OCI-LY7 (cell line): ENCODE data around the gene RELCH.

Source experiments
- EZH2phosphoT487 ChIP-seq: fragments of 200-600 bp; sonication (generic); IDR thresholded peaks from 2 replicates; pipeline ENCODE4 v1.6.1; 2018; ENCODE audit warnings: low read depth, borderline replicate concordance, mild to moderate bottlenecking, mixed run types, antibody characterized with exemption, low read length, moderate library complexity, mixed read lengths
- TF ChIP-seq, protein P1 (sequence below): fragments of 200-600 bp; sonication (generic); conservative IDR thresholded peaks from 2 replicates; pipeline ENCODE4 v1.5.1; 2014; ENCODE audit warnings: mild to moderate bottlenecking, antibody characterized with exemption, low read length, moderate library complexity, mixed read lengths

DNA sequence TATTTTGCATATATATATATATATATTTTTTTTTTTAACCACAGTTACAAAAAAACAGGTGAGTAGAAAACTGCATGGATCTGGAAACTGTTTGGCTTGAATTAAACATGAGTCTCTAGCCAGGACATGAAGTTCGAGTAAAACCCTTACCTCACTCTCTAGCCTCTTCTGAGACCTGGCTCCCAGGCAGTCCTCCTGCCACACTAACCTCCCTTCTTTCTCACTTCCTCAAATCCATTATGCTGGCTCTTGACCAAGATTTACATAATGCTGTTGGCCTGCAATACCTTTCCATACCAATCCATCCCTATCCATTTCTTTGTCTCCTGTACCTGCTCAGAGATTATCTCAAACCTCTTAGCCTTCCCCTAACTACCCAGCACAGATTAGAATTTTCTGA, 34.2 kb upstream of the RELCH start:
- TF ChIP-seq, protein P1, sequence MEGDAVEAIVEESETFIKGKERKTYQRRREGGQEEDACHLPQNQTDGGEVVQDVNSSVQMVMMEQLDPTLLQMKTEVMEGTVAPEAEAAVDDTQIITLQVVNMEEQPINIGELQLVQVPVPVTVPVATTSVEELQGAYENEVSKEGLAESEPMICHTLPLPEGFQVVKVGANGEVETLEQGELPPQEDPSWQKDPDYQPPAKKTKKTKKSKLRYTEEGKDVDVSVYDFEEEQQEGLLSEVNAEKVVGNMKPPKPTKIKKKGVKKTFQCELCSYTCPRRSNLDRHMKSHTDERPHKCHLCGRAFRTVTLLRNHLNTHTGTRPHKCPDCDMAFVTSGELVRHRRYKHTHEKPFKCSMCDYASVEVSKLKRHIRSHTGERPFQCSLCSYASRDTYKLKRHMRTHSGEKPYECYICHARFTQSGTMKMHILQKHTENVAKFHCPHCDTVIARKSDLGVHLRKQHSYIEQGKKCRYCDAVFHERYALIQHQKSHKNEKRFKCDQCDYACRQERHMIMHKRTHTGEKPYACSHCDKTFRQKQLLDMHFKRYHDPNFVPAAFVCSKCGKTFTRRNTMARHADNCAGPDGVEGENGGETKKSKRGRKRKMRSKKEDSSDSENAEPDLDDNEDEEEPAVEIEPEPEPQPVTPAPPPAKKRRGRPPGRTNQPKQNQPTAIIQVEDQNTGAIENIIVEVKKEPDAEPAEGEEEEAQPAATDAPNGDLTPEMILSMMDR = no peak
- no peak for TF ChIP-seq EZH2phosphoT487
